NCI-H2227 treated with DMSO at 0.1 percent for 48 hours (cell line): ENCODE results near the gene CCL1.

Source experiments
- DNase-seq: peaks from one replicate; lab custom pipeline; 2025; lab: John Stamatoyannopoulos, UW

Gene CCL1

GRCh38 chr17:34363183-34363661, at the start of gene CCL1:
Gene CCL1 (minus strand): TSS chr17:34363233. CDS start chr17:34363161, 72 bp downstream.
- DNase-seq, result no peak

- DNase-seq, result no peak
These were observed 49.5 kb upstream of the CCL1 start for GRCh38 chr17:34412534-34412933.

- no peak for DNase-seq
These were observed 48.8 kb upstream of the CCL1 start for GRCh38 chr17:34411646-34412421.

GRCh38 chr17:34409352-34409751, 46.3 kb upstream of the CCL1 start:
- no peak for DNase-seq

GRCh38 chr17:34408439-34408838, 45.4 kb upstream of the CCL1 start:
- DNase-seq, result no peak

- DNase-seq, result no peak
These were observed 43.2 kb upstream of the CCL1 start for GRCh38 chr17:34406226-34406625.

GRCh38 chr17:34403006-34403405, 40.0 kb upstream of the CCL1 start:
- no peak for DNase-seq

- no peak for DNase-seq
These were observed 38.1 kb upstream of the CCL1 start for GRCh38 chr17:34401165-34401564.

- DNase-seq, result no peak
These were observed 37.4 kb upstream of the CCL1 start for GRCh38 chr17:34400301-34400931.

- no peak for DNase-seq
These were observed 36.7 kb upstream of the CCL1 start for GRCh38 chr17:34399725-34400124.

GRCh38 chr17:34398990-34399389, 36.0 kb upstream of the CCL1 start:
- DNase-seq, result no peak

- DNase-seq, result no peak
These were observed 34.2 kb upstream of the CCL1 start for GRCh38 chr17:34397265-34397664.

GRCh38 chr17:34393401-34393800, 30.4 kb upstream of the CCL1 start:
- DNase-seq, result no peak

- DNase-seq, result no peak
These were observed 28.2 kb upstream of the CCL1 start for GRCh38 chr17:34391241-34391640.

- no peak for DNase-seq
These were observed 27.6 kb upstream of the CCL1 start for GRCh38 chr17:34390649-34391048.

GRCh38 chr17:34389126-34389750, 26.2 kb upstream of the CCL1 start:
- DNase-seq, result no peak

GRCh38 chr17:34387566-34387965, 24.5 kb upstream of the CCL1 start:
- no peak for DNase-seq

- no peak for DNase-seq
These were observed 23.9 kb upstream of the CCL1 start for GRCh38 chr17:34386697-34387550.

- no peak for DNase-seq
These were observed 23.3 kb upstream of the CCL1 start for GRCh38 chr17:34386343-34386696.

- DNase-seq, result no peak
These were observed 22.0 kb upstream of the CCL1 start for GRCh38 chr17:34384822-34385605.

GRCh38 chr17:34384271-34384670, 21.2 kb upstream of the CCL1 start:
- no peak for DNase-seq
